NCI-H1930 (cell line): ENCODE measurements around the gene TUBB4A.
"Not testable (repeated sequence)": the region's sequence is repeated elsewhere in the genome, so short reads cannot be mapped to it uniquely, and the experiment has no call there.

Experiments used
- DNase-seq, 2 experiments: peaks; one replicate each; lab custom pipeline; 2025; lab: John Stamatoyannopoulos, UW

TUBB4A gene

GRCh38 chr19:6524311-6524710, 22.2 kb upstream of the TUBB4A start:
- no peak for DNase-seq

GRCh38 chr19:6522712-6523111, 20.6 kb upstream of the TUBB4A start:
- DNase-seq = no peak

DNA sequence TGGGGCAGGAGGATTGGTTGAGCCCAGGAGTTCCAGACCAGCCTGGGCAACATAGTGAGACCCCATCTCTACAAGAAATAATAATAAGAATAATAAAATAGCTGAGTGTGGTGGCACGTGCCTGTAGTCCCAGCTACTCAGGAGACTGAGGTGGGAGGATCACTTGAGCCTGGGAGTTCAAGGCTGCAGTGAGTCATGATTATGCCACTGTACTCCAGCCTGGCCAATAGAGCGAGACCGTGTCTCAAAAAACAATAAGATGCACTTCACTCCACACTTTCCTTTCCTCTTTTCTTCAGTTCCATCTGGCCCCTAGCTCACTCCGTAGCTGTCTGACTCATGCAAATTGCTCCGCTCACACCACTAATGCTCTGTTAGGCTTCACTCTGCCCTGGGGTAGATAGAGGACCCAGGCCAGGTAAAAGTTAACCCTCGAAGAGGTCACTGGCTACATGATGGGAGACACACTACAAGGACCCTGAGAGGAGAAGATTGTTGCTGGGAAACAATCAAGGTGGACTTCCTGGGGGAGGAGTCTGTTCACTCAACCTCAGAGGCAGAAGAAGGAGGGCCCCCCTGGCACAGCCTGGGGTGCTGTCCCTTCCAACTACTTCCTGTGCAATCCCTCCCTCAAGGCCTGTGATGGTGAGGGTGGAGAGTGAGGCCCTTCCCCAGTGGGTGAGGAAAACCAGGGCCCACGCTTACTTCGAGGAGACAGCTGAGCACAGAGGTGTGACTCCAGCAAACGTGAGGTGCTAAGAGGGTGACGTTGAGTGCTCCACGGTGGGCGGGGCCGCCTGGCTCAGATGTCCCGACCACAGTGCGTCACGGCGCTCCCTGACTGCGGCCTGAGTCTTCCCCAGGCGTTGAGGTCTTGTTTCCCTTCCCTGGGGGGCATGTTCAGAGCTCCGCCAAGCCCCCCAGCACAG, 19.9 kb upstream of the TUBB4A start:
- DNase-seq = no peak

DNA sequence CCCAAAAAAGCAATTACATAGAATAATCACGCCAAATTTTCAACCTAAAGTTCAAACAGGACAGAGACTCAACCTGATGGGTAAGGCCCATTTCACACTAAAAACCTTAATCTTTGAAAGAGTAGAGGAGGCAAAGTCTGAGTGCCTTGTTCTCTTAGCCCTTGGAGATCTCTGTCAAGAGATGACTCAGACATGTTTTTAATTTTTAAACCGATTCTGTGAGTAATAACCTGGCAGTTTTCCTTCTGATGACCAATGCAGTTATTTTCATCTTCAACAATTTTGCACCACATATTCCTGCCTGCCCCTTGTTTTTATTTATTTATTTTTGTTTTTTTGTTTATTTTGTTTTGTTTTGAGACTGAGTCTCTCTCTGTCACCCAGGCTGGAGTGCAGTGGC, 17.2 kb upstream of the TUBB4A start:
- DNase-seq = no peak

GRCh38 chr19:6518145-6518911, 16.2 kb upstream of the TUBB4A start:
- DNase-seq = no peak

- DNase-seq = peak; percentile 37 to 86
Observed at GRCh38 chr19:6516659-6517291, 14.7 kb upstream of the TUBB4A start.

DNA sequence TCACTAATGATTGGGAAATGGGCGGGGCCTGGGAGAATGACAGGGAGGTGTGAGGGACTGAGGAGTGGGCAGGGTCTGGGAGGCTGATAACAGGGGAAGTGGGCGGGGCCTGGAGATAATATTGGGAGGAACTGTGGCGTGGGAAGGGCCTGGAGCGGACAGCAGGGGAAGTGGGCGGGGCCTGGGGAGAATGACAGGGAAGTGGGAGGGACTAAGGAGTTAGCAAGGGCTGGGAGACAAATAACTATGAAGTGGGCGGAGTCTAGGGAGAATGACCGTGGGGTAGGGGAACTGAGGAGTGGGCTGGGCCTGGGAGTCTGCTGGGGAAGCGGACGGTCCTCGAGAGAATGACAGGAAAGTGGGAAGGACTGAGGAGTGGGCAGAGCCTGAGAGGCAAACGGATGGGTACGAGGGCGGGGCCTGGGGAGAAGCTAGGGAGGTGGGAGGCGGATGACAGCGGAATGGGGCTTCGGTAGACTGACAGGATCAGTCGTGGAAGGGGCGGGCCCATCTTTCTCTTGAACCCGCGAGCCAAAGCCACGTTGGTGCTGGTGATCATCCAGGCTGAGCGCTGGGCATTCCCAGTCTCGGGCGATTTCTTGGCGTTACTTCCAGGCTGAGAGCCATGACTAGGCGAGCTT, 14.0 kb upstream of the TUBB4A start:
- DNase-seq = peak in 1 of 2 experiments; percentile 13

- DNase-seq = no peak
Observed at GRCh38 chr19:6514926-6515544, 12.9 kb upstream of the TUBB4A start.

DNA sequence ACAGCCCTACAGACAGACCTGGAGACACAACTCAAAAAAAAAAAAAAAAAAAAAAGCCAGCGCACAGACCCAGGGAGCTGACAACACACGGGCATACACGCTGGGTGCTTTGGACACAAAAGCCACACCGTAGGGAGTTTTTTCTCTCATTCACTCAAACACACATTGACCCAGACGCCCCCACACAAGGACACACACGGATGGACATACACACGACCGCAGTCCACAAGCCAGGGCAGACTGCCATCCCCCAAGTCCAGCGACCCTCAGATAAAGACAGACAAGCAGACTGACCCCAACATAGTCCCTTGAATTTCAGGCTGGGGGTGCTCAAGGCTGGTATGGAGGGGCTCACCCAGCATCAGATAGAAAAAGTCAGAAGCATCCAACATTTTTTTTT, 12.0 kb upstream of the TUBB4A start:
- no peak for DNase-seq

GRCh38 chr19:6510618-6511017, 8.5 kb upstream of the TUBB4A start:
- DNase-seq = no peak

- DNase-seq = no peak
Observed at GRCh38 chr19:6509118-6509971, 7.2 kb upstream of the TUBB4A start.

GRCh38 chr19:6508028-6508771, 6.1 kb upstream of the TUBB4A start:
- DNase-seq = not testable (repeated sequence)

DNA sequence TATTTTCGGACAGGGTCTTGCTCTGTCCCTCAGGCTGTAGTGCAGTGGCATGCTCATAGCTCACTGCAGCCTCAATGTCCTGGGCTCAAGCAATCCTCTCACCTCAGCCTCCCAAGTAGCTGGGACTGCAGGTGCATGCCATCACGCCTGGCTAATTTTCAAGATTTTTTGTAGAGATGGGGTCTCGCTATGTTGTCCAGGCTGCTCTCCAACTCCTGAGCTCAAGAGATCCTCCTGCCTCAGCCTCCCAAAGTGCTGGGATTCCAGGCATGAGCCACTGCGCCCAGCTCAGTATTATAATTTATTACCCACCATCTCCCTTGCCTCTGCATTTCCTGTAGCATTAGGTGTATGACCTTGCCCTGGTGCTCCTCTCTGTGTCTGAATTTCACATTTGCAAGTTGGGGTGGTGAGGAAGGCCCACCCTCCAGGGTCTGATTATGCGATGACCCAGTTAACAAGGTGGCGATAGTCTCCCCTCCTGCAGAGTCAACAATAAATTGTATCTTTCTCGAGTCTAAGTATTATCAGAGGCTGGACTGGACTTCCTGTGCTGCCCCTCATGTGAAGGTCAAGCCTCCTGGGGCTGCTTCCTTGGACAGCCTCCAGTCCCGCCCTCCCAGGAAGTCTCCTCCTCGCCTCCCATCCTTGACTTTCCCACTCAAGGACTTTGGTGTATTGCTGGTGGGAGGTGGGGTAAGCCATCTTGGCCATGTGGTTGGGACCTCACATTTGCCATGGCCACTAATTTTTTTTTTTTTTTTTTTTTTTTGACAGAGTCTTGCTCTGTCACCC, 1.5 kb upstream of the TUBB4A start:
- DNase-seq = no peak

DNA sequence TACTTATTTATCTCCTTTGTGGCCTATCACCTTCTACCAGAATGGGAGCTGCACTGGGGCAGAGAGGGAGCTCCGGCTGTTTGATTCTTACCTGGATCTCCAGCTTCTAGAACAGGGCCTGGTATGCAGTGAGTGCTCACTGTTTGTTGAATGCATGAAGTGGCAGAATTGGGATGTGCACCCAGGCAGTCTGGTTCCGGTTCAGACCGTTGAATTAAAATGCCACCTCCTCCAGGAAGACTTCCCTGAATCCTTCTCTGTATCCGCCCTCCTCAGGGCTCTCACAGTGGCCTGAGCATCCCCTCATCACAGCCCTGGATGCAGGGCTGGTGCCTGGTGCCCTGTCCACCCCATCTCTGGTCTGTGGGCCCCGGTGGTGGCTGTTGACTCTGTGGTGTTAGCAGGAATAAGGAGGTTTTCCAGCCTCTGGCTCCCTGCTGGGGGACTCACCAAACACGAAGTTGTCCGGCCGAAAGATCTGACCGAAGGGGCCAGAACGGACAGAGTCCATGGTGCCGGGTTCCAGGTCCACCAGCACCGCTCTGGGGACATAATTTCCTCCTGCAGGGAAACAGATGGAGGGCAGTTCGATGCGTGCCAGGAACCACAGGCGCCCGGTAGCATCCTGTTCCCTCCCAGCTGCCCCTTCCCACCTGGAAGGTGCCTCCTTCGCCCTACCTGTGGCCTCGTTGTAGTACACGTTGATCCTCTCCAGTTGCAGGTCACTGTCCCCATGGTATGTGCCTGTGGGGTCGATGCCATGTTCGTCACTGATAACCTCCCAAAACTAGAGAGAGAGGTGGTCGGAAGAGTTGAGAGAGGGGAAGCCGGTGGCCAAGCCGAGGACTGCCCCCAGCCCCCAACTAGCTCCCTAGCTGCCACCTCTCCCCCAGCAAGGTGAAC, 1.0 kb downstream of the TUBB4A start:
- no peak for DNase-seq

GRCh38 chr19:6499052-6499790, 2.9 kb downstream of the TUBB4A start:
- DNase-seq = no peak

DNA sequence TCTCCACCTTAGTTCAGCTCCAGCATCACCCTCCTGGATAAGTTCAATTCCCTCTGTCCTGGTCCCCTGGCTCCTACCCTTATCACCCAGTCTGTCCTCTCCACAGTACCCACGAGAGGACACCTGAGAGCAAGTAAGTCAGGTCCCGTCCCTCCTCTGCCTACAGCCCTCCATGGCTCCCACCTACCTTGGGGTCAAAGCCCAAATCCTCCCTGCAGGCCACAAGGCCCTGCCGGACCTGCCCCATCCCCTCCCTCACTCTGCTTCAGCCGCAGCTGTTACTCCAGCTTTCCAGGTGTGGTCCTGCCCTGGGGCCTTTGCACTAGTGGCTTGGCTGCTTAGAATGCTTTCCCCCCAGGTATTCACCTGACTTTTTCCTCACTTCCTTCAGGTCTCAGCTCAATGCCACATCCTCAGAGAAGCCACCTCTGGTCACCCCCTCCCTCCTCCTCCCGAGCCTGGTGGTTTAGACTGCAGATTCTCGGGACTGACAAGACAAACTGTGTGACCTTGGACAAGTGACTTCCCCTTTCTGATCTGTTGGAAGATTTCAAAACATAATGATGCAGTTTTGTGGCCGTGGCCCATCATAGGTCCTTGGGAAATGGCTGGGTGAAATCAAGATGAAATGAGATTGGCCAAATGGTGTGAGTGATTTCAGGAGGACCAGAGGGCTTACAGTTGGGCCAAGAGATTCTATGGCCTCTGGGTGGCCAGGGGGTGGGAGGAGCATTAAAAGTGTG, 3.6 kb downstream of the TUBB4A start:
- DNase-seq = no peak

- DNase-seq = no peak
Observed at GRCh38 chr19:6495947-6496346, 6.2 kb downstream of the TUBB4A start.
